Hepatocyte (in vitro differentiated cells): ENCODE results near the gene AGT. TPM values are rescaled to one million over a fixed set of nuclear protein-coding genes. Genes with fewer than 3 reads are reported as not detected.
A peak's percentile ranks its signal among the peaks of the same experiment; 100 is the strongest.

Experiments
- DNase-seq: peaks from one replicate; pipeline ENCODE4 v3.0.0-alpha.2; 2016; ENCODE audit warnings: low spot score
- H2AFZ ChIP-seq: fragments of 200-600 bp; sonication (generic); 2 replicates; pipeline ENCODE4 v1.6.0; 2016; ENCODE audit warnings: antibody characterized with exemption, mild to moderate bottlenecking
- H3K27ac ChIP-seq: fragments of 200-600 bp; sonication (generic); 2 replicates; pipeline ENCODE4 v1.5.1; 2016; ENCODE audit warnings: mild to moderate bottlenecking
- H3K27me3 ChIP-seq: fragments of 200-600 bp; sonication (generic); 2 replicates; pipeline ENCODE4 v1.6.1; 2016
- H3K36me3 ChIP-seq: fragments of 200-600 bp; sonication (generic); replicated peaks from 2 replicates; pipeline ENCODE4 v1.5.1; 2016; ENCODE audit warnings: low read depth; ENCODE audit not compliant: insufficient read depth
- H3K4me1 ChIP-seq: fragments of 200-600 bp; sonication (generic); 2 replicates; pipeline ENCODE4 v1.5.1; 2016; ENCODE audit warnings: mild to moderate bottlenecking, moderate library complexity; ENCODE audit not compliant: insufficient read depth
- H3K4me2 ChIP-seq: fragments of 200-600 bp; sonication (generic); 2 replicates; pipeline ENCODE4 v1.6.0; 2016
- H3K4me3 ChIP-seq: fragments of 200-600 bp; sonication (generic); 2 replicates; pipeline ENCODE4 v1.5.1; 2016; ENCODE audit warnings: mild to moderate bottlenecking
- H3K79me2 ChIP-seq: fragments of 200-600 bp; sonication (generic); 2 replicates; pipeline ENCODE4 v1.6.0; 2017; ENCODE audit warnings: mild to moderate bottlenecking
- H3K9me2 ChIP-seq: fragments of 200-600 bp; sonication (generic); replicated peaks from 2 replicates; pipeline ENCODE4 v1.6.0; 2017; ENCODE audit warnings: mild to moderate bottlenecking; ENCODE audit not compliant: insufficient read depth
- H3K9me3 ChIP-seq: fragments of 200-600 bp; sonication (generic); 2 replicates; pipeline ENCODE4 v1.5.1; 2016; ENCODE audit warnings: low read depth, mild to moderate bottlenecking
- H4K20me1 ChIP-seq: fragments of 200-600 bp; sonication (generic); 2 replicates; pipeline ENCODE4 v1.6.0; 2016; ENCODE audit warnings: mild to moderate bottlenecking; ENCODE audit not compliant: insufficient read depth, poor library complexity, severe bottlenecking
- EZH2 ChIP-seq: fragments of 200-600 bp; sonication (generic); IDR thresholded peaks from 2 replicates; pipeline ENCODE4 v1.6.1; 2016; ENCODE audit warnings: antibody characterized with exemption, mild to moderate bottlenecking, borderline replicate concordance
- EZH2phosphoT487 ChIP-seq: fragments of 200-600 bp; sonication (generic); IDR thresholded peaks from one replicate; pipeline ENCODE4 v1.6.1; 2018; ENCODE audit warnings: antibody characterized with exemption, mild to moderate bottlenecking, low read depth, moderate library complexity; ENCODE audit not compliant: unreplicated experiment, severe bottlenecking
- WGBS: methylation state at CpG from one replicate; pipeline ENCODE4 v1.1.6; 2016; ENCODE audit warnings: low lambda C conversion rate; ENCODE audit errors: missing lambda C conversion rate; 5-methylcytosine and 5-hydroxymethylcytosine counted together
- polyA plus RNA-seq: library from polyadenylated mRNA; unstranded; fragments of >200 nt; fragmentation: Nextera tagmentation; extraction: Ambion mirVana; gene quantifications from 2 replicates; pipeline ENCODE4 v1.2.1, GENCODE V29; 2016
- total RNA-seq: library from RNA; depleted of rRNA; stranded (reverse); fragments of >200 nt; gene quantifications from 2 replicates; pipeline ENCODE4 v1.2.3, GENCODE V29; 2014
- TF ChIP-seq, protein P1 (sequence below): fragments of 200-600 bp; sonication (generic); IDR thresholded peaks from 2 replicates; pipeline ENCODE4 v1.5.1; 2016; ENCODE audit warnings: antibody characterized with exemption, mild to moderate bottlenecking; ENCODE audit not compliant: poor library complexity

AGT gene
- total and polyA plus RNA-seq, 2 experiments from 2014 or later = 476 to 583 TPM

DNA sequence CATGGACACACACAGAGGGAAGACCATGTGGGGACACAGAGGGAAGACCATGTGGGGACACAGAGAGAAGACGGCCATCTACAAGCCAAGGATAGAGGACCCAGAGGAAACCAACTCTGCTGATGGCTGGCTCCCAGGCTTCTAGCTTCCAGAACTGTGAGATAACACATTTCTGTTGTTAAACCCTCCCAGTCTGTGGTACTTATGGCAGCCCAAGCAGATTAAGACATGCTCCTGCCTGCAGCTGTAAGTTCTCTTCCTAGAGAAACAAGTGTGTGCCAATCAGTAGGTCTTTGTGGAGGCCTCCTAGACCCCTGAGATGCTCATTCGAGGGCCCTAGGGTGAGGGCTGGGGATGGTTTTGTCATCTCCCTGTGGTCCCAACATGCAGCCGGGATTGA, 2.7 kb downstream of the AGT start:
- Histone ChIP-seq H4K20me1 (no peaks in the 10 kb centered on the region), H3K4me2 (no peak overlapping the region), H3K4me1 (peaks cover 32% of the 10 kb centered on the region), H3K27ac (no peak overlapping the region), H3K36me3 (no peaks in the 10 kb centered on the region), H3K9me3 (no peaks in the 10 kb centered on the region), H3K4me3 (no peak overlapping the region), H3K27me3 (no peaks in the 10 kb centered on the region), H3K79me2 (peaks cover 5% of the 10 kb centered on the region), H2AFZ (no peak overlapping the region), H3K9me2 (no peaks in the 10 kb centered on the region)
- DNase-seq = no peak
- 94% methylated on average over 3 of the region's 3 CpGs for WGBS
- no peak for TF ChIP-seq EZH2
- TF ChIP-seq EZH2phosphoT487 = no peak
- TF ChIP-seq, protein P1, sequence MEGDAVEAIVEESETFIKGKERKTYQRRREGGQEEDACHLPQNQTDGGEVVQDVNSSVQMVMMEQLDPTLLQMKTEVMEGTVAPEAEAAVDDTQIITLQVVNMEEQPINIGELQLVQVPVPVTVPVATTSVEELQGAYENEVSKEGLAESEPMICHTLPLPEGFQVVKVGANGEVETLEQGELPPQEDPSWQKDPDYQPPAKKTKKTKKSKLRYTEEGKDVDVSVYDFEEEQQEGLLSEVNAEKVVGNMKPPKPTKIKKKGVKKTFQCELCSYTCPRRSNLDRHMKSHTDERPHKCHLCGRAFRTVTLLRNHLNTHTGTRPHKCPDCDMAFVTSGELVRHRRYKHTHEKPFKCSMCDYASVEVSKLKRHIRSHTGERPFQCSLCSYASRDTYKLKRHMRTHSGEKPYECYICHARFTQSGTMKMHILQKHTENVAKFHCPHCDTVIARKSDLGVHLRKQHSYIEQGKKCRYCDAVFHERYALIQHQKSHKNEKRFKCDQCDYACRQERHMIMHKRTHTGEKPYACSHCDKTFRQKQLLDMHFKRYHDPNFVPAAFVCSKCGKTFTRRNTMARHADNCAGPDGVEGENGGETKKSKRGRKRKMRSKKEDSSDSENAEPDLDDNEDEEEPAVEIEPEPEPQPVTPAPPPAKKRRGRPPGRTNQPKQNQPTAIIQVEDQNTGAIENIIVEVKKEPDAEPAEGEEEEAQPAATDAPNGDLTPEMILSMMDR = no peak

- Histone ChIP-seq H3K79me2 (peaks cover 5% of the 10 kb centered on the region), H3K4me3 (no peak overlapping the region), H4K20me1 (no peaks in the 10 kb centered on the region), H3K27me3 (no peaks in the 10 kb centered on the region), H3K4me2 (no peak overlapping the region), H3K27ac (no peak overlapping the region), H3K9me3 (no peaks in the 10 kb centered on the region), H3K9me2 (no peaks in the 10 kb centered on the region), H3K4me1 (peaks cover 32% of the 10 kb centered on the region), H2AFZ (no peak overlapping the region), H3K36me3 (no peaks in the 10 kb centered on the region)
- DNase-seq = no peak
- TF ChIP-seq EZH2phosphoT487 = no peak
- TF ChIP-seq, protein P1 = no peak
- TF ChIP-seq EZH2 = no peak
- WGBS = 94% methylated on average over 8 of the region's 8 CpGs
These were observed 3.4 kb downstream of the AGT start for GRCh38 chr1:230710543-230710904.

DNA sequence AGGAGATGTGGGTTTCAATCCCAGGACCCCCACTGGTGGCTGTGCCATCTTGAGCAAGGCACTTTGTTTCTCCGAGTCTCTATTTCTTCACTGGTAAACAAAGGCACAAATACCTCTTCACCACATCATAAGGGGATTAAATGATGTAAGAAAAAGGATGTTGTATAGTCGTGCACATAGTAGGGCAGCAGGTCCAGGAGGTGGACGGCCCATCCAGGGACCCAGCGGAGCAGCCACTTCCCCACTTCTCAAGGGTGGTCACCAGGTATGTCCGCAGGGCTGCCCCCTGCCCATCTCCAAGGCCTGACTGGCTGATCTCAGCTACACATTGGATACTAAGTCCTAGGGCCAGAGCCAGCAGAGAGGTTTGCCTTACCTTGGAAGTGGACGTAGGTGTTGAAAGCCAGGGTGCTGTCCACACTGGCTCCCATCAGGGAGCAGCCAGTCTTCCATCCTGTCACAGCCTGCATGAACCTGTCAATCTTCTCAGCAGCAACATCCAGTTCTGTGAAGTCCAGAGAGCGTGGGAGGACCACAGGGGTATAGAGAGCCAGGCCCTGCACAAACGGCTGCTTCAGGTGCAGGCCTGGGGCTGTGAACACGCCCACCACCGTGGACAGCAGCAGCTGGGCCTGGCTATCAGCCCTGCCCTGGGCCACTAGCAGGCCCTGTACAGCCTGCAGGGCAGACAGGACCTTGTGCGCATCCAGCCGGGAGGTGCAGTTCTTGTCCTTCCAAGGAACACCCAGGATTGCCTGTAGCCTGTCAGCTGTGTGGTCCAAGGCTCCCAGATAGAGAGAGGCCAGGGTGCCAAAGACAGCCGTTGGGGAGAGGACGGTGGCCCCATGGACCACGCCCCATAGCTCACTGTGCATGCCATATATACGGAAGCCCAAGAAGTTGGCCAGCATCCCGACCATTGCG, 4.0 kb downstream of the AGT start:
- Histone ChIP-seq H3K27ac (peak overlapping the region; percentile 92), H4K20me1 (no peaks in the 10 kb centered on the region)

More for the DNA sequence above, 4.0 kb downstream of the AGT start:
- Histone ChIP-seq H3K79me2 (peaks cover 5% of the 10 kb centered on the region), H3K36me3 (no peaks in the 10 kb centered on the region), H3K9me2 (no peaks in the 10 kb centered on the region), H3K4me1 (peaks cover 25% of the 10 kb centered on the region), H3K4me2 (peak overlapping the region; percentile 5), H2AFZ (no peak overlapping the region), H3K9me3 (no peaks in the 10 kb centered on the region), H3K4me3 (no peak overlapping the region), H3K27me3 (no peaks in the 10 kb centered on the region)
- TF ChIP-seq EZH2phosphoT487 (no peak), EZH2 (no peak)
- TF ChIP-seq, protein P1 = no peak
- WGBS = 83% methylated on average over 18 of the region's 18 CpGs
- DNase-seq = no peak
